Central memory CD4-positive, alpha-beta T cell (primary cell): ENCODE results near the gene TRIM21.
A peak's percentile ranks its signal among the peaks of the same experiment; 100 is the strongest.
"Not testable (repeated sequence)": the region's sequence is repeated elsewhere in the genome, so short reads cannot be mapped to it uniquely, and the experiment has no call there.

Source experiments
- DNase-seq: peaks from one replicate; pipeline ENCODE4 v3.0.0; 2022
- total RNA-seq, 3 experiments: gene quantifications; one replicate each; lab custom pipeline; 2026; lab: John Stamatoyannopoulos, UW

Gene TRIM21
- total RNA-seq = 23.9 to 43.6 (median 39.3) reads per million in 3 experiments

DNA sequence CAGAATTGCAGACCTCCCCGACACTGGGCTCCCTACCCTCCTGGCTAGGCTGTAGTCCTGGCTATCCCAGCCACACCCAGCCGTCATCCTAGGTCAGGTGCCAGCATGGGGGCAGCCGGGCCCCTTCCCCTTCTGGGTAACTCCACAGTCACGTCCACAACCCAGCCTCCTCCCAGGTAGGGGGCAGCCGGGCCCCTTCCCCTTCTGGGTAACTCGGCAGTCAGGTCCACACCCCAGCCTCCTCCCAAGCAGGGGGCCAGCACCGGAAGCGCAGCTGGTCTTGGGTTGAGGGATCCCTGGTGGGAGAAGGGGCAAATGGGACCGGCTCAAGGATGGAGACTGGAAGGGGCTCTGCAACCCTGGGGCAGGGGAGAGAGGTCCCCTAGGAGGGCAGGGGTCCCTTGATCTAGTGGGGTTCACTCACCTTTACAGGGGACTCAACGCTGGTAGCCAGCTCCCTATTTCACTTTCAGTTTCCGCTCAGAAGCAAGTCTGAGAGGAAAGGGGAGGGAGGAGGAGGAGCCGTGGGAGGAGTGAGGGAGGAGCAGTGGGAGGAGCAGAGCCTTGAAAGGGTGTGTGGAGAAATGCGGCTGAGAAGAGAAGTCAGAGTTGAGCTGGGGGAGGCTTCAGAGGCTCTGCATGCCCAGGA, at the start of gene TRIM21:
TSS of gene TRIM21 (minus strand) at position 494 of the 649 bp plus-strand sequence. CDS start 3,293 bp downstream, outside the sequence.
- peak; percentile 85 for DNase-seq

DNA sequence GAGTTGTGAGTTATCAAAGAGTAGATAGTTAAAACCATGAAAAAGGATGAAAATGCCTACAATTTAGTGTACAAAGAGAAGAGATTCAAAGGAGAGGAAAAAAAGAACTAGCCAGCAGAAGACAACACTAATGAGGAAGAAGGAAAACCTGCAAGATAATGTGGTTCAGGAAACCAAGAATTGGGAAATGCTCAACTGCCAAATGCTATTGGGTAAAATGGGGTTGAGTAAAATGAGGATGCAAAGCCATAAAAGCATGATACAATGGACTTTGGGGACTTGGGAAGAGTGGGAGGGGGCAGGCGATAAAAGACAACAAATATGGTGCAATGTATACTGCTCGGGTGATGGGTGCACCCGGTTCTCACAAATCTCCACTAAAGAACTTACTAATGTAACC, 48.0 kb upstream of the TRIM21 start:
- no peak for DNase-seq

DNA sequence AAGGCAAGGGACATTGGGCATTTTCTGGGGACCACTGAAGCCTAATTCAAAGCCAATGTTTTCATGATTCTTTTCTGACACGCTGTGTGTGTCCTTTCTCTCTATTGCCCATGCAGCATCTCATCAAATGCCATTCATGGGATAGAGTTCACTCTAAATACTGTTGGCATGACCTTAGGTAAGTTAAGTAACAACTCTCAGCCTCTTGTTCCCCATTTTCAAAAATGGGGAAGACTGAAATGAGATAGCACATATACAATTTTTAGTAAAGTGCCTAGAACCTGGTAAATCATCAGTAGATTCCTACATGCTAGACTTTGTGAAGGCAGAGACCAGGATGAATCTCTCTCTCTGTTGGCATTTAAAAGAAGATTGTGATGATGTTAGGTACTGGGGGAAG, 42.9 kb upstream of the TRIM21 start:
- DNase-seq = no peak

DNA sequence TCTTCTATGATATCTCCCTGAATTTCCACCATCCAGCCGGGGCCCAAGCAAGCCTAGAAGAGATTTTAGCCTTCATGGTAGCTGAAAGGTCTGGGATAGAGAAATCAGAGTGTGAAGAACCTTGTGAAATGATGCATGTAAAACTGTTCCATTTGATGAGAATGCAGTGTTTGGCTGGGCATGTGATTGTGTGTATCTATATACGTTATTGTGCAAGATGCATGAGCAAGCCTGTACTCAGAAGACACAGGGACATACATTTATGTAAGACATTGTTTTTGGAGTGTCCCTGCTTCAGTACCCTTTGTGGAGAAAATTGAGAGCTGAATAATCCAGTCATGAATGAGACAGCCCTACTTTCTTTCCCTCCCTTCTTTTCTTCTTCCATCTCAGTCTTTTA, 40.4 kb upstream of the TRIM21 start:
- no peak for DNase-seq

DNA sequence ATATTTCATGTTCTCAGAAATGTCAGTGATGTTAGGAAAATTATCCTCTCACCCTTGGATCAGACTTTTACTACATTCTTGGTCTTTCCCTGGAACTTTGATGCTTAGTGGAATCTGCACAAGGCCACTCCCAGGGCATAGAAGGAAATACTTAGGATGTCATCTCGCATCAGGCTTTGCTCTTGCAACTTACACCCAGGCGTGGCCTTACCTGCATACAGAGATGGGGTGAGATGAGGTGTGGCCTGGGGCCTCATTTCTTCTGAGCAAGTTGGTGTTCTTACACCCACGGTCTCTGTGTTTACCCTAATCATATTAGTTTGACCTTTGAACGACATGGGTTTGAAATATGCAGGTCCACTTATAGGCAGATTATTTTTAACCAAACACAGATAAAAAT, 36.5 kb upstream of the TRIM21 start:
- no peak for DNase-seq

DNA sequence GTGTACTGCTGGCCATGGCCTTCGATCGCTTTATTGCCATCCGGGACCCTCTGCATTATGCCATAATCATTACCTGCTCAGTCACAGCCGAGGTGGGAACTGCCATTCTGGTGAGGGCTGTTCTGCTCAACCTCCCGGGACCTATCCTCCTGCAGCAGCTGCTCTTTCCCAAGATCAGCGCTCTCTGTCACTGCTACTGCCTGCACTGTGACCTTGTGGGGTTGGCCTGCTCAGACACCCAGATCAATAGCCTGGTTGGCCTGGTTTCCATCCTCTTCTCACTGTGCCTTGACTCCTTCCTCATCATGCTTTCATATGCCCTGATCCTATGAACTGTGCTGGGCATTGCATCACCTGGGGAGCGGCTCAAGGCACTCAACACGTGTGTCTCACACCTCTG, 24.9 kb upstream of the TRIM21 start:
- DNase-seq = no peak

DNA sequence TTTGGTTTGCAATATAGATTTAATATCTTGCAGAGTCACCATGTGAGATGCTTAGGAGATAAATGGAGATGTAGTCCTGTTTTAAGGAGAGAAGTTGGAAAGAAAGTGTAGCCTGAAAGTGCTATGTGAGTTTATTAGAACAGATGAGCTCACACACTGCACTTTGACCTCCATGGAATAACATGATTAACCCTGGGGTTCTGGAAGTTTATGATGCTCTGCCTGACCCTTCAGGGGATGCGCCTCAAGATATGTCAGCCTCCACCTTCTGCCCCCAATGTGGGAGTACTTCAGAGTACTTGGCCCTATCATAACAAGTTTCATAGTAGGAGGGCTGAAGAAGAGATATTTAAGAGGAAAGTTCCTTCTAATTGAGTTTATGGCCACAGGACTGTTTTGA, 23.3 kb upstream of the TRIM21 start:
- no peak for DNase-seq

DNA sequence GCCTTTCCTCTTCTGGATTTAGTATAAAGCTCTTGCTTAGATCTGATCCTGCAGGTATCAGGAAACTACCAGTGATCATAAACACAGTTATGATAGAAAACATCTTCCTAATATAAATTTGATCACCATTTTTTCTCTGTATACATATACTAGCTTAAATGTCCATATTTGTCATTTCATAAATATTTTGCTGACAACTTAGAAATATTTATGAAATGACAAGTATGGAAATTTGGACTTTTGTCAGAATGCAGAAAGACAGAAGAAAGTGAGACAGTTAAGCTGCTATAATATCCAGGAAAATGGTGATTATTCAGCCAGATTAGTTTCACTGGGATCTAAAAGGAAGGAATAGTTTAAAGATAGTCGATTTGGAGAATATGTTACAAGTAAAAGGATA, 22.8 kb upstream of the TRIM21 start:
- DNase-seq = no peak

DNA sequence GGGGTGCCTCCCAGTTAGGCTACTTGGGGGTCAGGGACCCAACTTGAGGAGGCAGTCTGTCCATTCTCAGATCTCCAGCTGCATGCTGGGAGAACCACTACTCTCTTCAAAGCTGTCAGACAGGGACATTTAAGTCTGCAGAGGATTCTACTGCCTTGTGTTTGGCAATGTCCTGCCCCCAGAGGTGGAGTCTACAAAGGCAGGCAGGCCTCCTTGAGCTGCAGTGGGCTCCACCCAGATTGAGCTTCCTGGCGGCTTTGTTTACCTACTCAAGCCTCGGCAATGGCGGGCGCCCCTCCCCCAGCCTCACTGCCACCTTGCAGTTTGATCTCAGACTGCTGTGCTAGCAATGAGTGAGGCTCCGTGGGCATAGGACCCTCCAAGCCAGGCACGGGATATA, 12.7 kb upstream of the TRIM21 start:
- not testable (repeated sequence) for DNase-seq

DNA sequence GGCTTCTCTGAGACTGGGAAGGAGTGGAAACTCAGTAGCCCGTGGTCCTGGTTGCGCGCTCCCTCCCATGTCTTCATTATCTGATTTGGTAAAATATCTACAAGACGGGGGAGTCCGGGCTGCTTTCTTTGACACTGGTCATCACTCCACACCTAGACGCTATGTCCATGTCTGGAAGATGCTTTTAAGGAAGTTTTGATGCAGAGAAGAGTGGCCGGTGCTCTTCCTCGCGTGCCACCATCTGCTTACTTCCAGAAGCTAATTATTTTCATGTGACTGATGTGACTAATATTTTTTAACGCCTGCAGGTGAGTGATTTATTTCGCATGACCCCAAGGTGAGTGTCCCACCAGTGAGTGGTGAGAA, 339 bp upstream of the TRIM21 start:
- DNase-seq = no peak

DNA sequence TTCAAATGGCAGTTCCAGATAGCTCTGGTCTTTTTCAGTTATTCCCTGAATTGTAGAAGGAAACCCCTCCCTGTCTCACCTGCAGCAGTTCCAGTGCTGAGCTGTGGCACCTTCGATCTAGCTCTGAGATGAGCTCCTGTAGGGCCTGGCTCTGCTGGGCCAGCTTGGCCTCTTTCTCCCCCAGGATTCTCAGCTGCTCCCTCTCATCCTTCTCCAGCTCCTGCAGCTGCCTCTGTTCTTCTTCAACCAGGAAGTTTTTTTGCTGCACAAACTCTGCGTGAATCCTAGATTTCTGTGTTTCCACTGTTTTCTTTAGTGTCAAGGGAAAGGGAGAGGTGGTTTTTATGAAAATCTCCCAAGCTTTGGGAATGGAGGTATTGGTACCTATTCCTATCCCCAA, 5.3 kb downstream of the TRIM21 start:
- DNase-seq = no peak

DNA sequence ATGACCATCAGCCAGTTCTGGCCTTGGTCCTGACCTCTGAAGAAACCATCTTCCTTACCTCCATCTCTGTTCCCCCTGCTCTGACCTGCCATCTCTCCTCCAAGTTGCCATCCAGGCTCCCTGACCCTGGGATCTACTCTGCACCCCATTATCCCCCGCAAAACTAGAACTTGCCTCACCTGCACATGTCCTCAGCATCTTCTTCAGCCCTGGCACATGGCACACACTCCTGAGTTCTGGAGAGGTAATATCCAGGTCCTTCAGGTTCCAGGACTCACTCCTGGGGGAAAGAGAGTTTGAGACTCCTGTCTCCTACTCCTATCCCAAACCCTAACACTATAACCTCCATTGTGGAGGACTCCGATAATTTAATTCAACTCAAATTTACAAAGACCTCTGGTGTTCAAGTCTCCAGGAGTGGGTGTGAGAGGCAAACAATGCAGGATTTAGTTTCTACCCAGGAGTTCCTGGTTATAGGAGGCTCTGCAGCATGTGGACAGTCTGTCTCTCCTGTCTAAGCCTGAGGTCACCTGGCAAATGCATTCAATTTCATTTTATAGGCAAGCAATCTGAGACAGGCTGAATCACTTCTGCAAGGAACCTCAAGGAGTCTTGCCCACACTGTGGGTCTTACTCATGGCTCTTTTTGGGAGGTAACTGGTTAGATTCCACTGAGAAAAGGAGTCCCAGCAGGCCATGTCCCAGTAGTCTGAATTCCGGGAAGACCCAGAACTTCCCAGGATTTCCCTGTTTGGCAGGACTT, 7.3 kb downstream of the TRIM21 start:
- no peak for DNase-seq

DNA sequence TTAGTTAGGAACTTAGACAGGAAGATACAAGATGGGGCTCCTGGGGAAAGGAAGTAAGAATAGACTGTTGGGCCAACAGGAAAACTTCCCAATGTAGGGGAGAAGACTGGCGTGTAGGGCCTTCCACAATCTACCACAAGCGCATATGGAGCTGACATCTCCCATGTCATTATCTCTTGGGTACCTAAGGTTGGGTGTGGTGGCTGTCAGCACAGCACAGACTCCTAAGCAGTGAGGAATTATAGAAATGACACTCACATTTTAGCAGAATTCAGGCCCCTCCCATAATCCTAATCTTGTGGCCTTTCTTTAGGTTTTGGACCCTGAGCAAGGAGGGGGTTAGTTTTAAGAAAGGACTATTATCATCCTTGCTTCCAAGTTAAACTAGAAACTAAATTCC, 11.6 kb downstream of the TRIM21 start:
- no peak for DNase-seq

DNA sequence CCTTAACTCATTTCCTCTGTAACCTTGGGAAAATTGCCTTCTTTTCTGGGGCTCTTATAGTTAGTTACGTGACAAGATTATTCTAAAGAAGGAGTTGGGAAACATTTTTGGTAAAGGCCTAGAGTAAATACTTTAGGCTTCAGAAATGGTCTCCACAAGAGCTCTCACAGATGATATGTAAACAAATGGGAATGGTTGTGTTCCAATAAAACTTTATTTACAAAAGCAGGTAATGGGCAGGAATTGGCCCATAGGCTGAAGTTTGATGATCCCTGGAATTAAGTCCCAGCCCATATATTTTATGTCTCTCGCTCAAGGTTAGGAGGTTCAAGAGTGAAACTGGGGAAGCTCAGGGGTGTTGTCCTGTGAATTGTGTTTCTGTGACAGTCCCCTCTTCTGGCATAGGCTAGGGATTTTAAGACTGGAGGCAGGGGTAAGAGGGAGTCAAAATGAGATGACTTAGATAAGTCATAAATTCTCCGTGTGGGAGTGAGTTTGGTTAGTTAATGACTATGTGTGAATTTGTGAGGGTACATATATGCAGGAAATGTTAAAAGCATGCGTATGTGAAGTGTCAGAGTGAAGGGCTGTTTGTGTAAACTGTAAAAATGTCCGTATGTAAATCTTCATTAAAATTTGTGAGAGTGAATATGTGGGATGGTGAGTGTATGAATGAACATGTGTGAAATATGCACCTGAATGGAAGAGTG, 17.9 kb downstream of the TRIM21 start:
- no peak for DNase-seq

DNA sequence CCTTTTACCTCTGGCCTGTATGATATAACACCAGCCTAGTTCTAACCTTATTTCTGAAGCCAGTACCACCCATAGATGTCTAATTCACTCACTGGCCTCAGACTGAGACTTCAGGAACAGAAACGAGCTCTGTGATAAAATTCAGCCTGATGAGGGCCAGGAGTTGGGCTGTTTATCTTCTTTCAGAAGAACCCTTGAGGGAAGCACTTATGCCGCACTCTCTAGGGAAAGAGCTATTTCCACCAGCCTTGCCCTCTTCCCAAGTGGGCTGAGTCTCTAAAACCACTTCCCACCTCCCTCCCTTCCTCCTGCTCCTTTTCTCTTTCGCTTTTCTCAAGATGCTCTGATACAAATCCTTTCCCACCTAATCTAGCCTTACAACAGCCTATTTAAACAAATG, 23.3 kb downstream of the TRIM21 start:
- no peak for DNase-seq

DNA sequence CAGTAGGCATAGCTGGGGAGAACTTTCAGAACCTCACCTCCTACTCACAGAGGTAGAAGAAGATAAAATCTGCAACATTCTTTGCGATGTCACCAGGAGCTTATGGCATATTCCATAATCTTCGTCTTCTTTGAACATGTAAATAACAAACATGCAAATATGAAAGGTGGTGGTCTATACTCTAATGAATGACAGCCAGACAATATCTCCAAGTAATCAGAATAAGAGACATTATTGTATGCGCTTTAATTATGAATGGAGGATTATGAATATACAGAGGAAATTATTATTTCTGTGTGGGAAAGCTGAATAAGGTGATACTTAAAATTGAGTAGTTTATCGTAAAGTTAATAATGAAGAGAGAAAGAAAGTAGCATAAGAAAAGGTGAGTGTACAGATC, 25.2 kb downstream of the TRIM21 start, which contains the start of gene OR52B4:
TSS of gene OR52B4 (minus strand) at position 101 of the 400 bp plus-strand sequence. CDS start at position 10, 91 bp downstream.
- no peak for DNase-seq

DNA sequence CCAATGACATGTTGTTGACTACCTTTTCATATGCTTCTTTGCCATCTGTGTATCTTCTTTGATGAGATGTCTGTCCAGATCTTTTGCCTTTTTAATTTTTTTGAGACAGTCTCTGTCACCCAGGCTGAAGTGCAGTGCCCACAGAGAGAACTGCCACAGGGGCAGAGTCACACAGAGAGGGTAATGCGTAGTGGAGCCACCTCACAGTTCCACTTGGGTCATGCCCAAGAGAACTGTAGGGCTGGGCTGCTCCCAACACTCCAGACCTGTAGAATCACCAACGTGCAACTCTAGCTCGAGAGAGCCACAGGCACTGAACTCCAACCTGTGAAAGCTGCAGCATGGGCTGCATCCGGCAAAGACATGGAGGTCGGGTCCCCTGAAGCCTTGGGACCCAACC, 45.4 kb downstream of the TRIM21 start:
- DNase-seq = not testable (repeated sequence)

DNA sequence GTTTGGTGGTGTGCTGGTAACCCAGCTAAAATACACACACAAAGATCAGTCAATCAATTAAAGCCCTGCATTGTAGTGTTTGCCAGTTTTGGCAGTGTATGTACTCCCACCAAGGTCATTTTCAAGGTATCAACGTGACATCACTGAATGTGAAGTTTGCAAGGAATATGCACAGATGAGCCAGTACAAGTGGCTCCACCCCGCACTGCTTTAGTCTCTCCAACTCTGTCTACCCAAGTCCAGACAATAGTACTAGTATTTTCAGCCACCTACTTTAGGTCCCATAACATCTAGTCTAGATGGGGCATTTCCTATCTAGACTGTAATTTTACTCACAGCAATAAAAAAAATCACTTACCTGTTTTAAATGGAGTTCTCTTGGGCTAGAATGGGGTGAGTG, 48.1 kb downstream of the TRIM21 start:
- DNase-seq = not testable (repeated sequence)
